AG08395 (cell line): ENCODE data around the gene CBX7.
"Not testable (repeated sequence)": the region's sequence is repeated elsewhere in the genome, so short reads cannot be mapped to it uniquely, and the experiment has no call there.

Experiments used
- DNase-seq: peaks from one replicate; pipeline ENCODE4 v3.0.0; 2012; ENCODE audit warnings: mixed read lengths, low spot score

CBX7 gene

GRCh38 chr22:39174498-39175352, 22.2 kb upstream of the CBX7 start:
- DNase-seq: peak; percentile 79

- no peak for DNase-seq
Measured at GRCh38 chr22:39173787-39174497, 21.5 kb upstream of the CBX7 start.

- DNase-seq: no peak
Measured at GRCh38 chr22:39173050-39173706, 20.7 kb upstream of the CBX7 start.

- DNase-seq: not testable (repeated sequence)
Measured at GRCh38 chr22:39172265-39173049, 20.0 kb upstream of the CBX7 start.

- DNase-seq: no peak
Measured at GRCh38 chr22:39171623-39172264, 19.3 kb upstream of the CBX7 start.

GRCh38 chr22:39170825-39171622, 18.5 kb upstream of the CBX7 start:
- DNase-seq: peak; percentile 79

- no peak for DNase-seq
Measured at GRCh38 chr22:39169797-39170466, 17.5 kb upstream of the CBX7 start.

GRCh38 chr22:39166547-39166946, 14.1 kb upstream of the CBX7 start:
- no peak for DNase-seq

GRCh38 chr22:39156093-39156492, 3.6 kb upstream of the CBX7 start:
- not testable (repeated sequence) for DNase-seq

- no peak for DNase-seq
Measured at GRCh38 chr22:39155421-39155820, 2.9 kb upstream of the CBX7 start.

GRCh38 chr22:39153220-39153717, 789 bp upstream of the CBX7 start:
- no peak for DNase-seq

- no peak for DNase-seq
Measured at GRCh38 chr22:39152024-39152510, 413 bp downstream of the CBX7 start.

- DNase-seq: no peak
Measured at GRCh38 chr22:39151329-39151975, 1.0 kb downstream of the CBX7 start.

- no peak for DNase-seq
Measured at GRCh38 chr22:39150848-39151215, 1.6 kb downstream of the CBX7 start.

GRCh38 chr22:39149915-39150847, 2.3 kb downstream of the CBX7 start:
- no peak for DNase-seq

- no peak for DNase-seq
Measured at GRCh38 chr22:39148727-39149535, 3.5 kb downstream of the CBX7 start.

- DNase-seq: no peak
Measured at GRCh38 chr22:39148026-39148726, 4.3 kb downstream of the CBX7 start.
